Measurements from ENCODE around the gene TMEM63B.

The TMEM63B gene

GRCh38 chr6:44203955-44204354 lies 76.6 kb downstream of the TMEM63B start:
- TF ChIP-seq POU6F1 (CRISPR knock-in tag; IDR thresholded peaks at IDR 0.05; ENCODE audit: borderline replicate concordance, low read depth) (no peak), BACH2 (CRISPR knock-in tag; IDR thresholded peaks at IDR 0.05; ENCODE audit: borderline replicate concordance) (no peak), TOX (CRISPR knock-in tag; IDR thresholded peaks at IDR 0.05; ENCODE audit: borderline replicate concordance) (no peak), SNAI2 (CRISPR knock-in tag; IDR thresholded peaks at IDR 0.05) (no peak), CSRNP3 (CRISPR knock-in tag; IDR thresholded peaks at IDR 0.05) (no peak), RARB (CRISPR knock-in tag; IDR thresholded peaks at IDR 0.05) (no peak), ZC3H10 (CRISPR knock-in tag; IDR thresholded peaks at IDR 0.05) (no peak), ISL1 (CRISPR knock-in tag; IDR thresholded peaks at IDR 0.05) (no peak), PPARA (CRISPR knock-in tag; IDR thresholded peaks at IDR 0.05; ENCODE audit: borderline replicate concordance) (no peak), ZNF8 (CRISPR knock-in tag; IDR thresholded peaks at IDR 0.05) (no peak), OSR1 (CRISPR knock-in tag; IDR thresholded peaks at IDR 0.05) (no peak), ARNTL (CRISPR knock-in tag; IDR thresholded peaks at IDR 0.05; ENCODE audit: borderline replicate concordance, low read depth) (no peak), TCF4 (CRISPR knock-in tag; IDR thresholded peaks at IDR 0.05; ENCODE audit: borderline replicate concordance) (no peak), GLIS3 (CRISPR knock-in tag; IDR thresholded peaks at IDR 0.05) (no peak), ZFP3 (CRISPR knock-in tag; IDR thresholded peaks at IDR 0.05) (no peak), ZNF565 (CRISPR knock-in tag; conservative IDR thresholded peaks at IDR 0.05; ENCODE audit: low read depth) (no peak), CSDC2 (CRISPR knock-in tag; IDR thresholded peaks at IDR 0.05) (no peak), ZFP30 (CRISPR knock-in tag; IDR thresholded peaks at IDR 0.05) (no peak)
- TF ChIP-seq, protein P1, sequence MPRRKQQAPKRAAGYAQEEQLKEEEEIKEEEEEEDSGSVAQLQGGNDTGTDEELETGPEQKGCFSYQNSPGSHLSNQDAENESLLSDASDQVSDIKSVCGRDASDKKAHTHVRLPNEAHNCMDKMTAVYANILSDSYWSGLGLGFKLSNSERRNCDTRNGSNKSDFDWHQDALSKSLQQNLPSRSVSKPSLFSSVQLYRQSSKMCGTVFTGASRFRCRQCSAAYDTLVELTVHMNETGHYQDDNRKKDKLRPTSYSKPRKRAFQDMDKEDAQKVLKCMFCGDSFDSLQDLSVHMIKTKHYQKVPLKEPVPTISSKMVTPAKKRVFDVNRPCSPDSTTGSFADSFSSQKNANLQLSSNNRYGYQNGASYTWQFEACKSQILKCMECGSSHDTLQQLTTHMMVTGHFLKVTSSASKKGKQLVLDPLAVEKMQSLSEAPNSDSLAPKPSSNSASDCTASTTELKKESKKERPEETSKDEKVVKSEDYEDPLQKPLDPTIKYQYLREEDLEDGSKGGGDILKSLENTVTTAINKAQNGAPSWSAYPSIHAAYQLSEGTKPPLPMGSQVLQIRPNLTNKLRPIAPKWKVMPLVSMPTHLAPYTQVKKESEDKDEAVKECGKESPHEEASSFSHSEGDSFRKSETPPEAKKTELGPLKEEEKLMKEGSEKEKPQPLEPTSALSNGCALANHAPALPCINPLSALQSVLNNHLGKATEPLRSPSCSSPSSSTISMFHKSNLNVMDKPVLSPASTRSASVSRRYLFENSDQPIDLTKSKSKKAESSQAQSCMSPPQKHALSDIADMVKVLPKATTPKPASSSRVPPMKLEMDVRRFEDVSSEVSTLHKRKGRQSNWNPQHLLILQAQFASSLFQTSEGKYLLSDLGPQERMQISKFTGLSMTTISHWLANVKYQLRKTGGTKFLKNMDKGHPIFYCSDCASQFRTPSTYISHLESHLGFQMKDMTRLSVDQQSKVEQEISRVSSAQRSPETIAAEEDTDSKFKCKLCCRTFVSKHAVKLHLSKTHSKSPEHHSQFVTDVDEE (CRISPR knock-in tag; IDR thresholded peaks at IDR 0.05), result no peak
- TF ChIP-seq, protein P2, sequence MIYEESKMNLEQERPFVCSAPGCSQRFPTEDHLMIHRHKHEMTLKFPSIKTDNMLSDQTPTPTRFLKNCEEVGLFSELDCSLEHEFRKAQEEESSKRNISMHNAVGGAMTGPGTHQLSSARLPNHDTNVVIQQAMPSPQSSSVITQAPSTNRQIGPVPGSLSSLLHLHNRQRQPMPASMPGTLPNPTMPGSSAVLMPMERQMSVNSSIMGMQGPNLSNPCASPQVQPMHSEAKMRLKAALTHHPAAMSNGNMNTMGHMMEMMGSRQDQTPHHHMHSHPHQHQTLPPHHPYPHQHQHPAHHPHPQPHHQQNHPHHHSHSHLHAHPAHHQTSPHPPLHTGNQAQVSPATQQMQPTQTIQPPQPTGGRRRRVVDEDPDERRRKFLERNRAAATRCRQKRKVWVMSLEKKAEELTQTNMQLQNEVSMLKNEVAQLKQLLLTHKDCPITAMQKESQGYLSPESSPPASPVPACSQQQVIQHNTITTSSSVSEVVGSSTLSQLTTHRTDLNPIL (CRISPR knock-in tag; IDR thresholded peaks at IDR 0.05; ENCODE audit: low read depth), result no peak
- no peak for ATAC-seq

All from SK-N-SH treated with all-trans-retinoic acid at 6 μM for 48 hours (cell line).